ENCODE results near the gene AARS2. TPM values are rescaled to one million over a fixed set of nuclear protein-coding genes. Genes with fewer than 3 reads are reported as not detected.

AARS2 gene
- total RNA-seq (10 to 100 TPM in 5 of 9 donors, 1 to 10 TPM in 4; 7.4 to 15.9 (median 11.1) TPM), polyA plus RNA-seq (10 to 100 TPM in 1 of 3 donors, 1 to 10 TPM in 2; 5.3 to 10.1 (median 6.2) TPM)
- long read RNA-seq, donor 1, partial matches to known transcripts, result 0 of 1 reads
- long read RNA-seq, donor 1, other reads (novel, unspliced or antisense), result 0 of 1 reads
- long read RNA-seq, donor 2, partial matches to known transcripts, result 0 of 2 reads
- long read RNA-seq, donor 2, other reads (novel, unspliced or antisense), result 0 of 2 reads
- long read RNA-seq, donor 3, partial matches to known transcripts, result 0 of 1 reads
- long read RNA-seq, donor 3, other reads (novel, unspliced or antisense), result 0 of 1 reads
- long read RNA-seq, donor 4, result 0 reads
- long read RNA-seq, donor 5, transcript AARS2-201 (22 exons, 3,854 nt), result major isoform, 35 of 45 reads
- long read RNA-seq, donor 5, partial matches to known transcripts, result 5 of 45 reads
- long read RNA-seq, donor 5, other reads (novel, unspliced or antisense), result 5 of 45 reads
- long read RNA-seq, donor 6, partial matches to known transcripts, result 0 of 3 reads
- long read RNA-seq, donor 6, other reads (novel, unspliced or antisense), result 2 of 3 reads
- long read RNA-seq, donor 7, result 0 reads
- long read RNA-seq, donor 8, partial matches to known transcripts, result 0 of 4 reads
- long read RNA-seq, donor 8, other reads (novel, unspliced or antisense), result 0 of 4 reads
- long read RNA-seq, donor 9, partial matches to known transcripts, result 0 of 1 reads
- long read RNA-seq, donor 9, other reads (novel, unspliced or antisense), result 0 of 1 reads
- long read RNA-seq, donor 10, result 0 reads

DNA sequence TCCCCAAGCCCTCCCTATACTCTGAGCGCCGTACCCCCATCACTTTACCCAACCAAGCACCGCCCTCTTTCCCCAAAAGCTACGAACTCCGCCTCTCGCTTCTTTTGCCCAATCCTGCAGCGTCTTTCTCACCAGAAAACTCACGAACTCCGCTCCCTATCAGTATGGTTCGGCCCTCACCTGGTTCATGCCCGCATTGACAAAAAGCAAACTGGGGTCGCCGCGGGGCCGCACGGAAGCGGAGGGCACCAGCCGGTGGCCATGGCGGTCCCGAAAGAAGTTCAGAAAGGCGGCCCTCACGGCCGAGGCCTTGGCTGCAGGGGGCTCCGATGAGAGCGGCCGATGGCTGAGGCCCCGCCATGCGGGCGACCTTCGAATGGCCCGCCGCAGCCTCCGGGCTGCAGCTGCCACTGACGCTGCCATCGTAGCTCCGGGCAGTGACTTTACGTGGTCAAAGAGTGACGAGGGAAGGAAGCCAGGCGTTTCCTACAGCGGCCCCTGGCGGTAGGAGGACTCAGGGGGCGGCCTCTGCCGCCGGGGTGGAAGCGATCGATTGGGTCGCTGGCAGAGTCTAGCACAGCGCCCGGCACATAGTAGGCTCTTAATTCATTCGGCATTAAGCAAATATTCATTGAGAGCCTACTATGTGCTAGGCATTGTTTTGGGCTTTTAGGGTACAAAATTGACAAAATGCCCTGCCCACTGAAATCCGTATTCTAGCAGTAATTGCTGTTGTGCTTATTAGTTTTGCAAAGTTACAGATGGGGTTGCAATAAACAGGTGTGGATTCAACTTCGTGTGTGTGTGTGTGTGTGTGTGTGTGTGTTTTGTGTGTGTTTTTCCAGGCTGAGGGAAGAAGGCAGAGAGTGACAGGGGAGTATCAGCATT is at the start of gene AARS2:
Gene AARS2, minus strand, starts transcription at position 447 of the 888 bp plus-strand sequence. Its CDS starts 24 bp downstream, at position 423.
- H3K27me3 ChIP-seq, result no peaks in the 10 kb centered on the region
- DNase-seq, result peak; percentile 87 to 94 (median 91)
- 2 to 5% (median 3%) methylated on average over 36 to 52 of the region's 52 CpGs for WGBS, 4 donors
- H3K27ac ChIP-seq, result peak within 1 kb of the TSS in 3 of 5 donors; percentile 54 to 77 (median 59)
- peaks cover 8 to 11% of the 10 kb centered on the region in 2 donors for H3K4me1 ChIP-seq (replicated peaks in 1 of 2)
- no peaks in the 10 kb centered on the region for H3K9me3 ChIP-seq (replicated peaks in 1 of 3)
- peak; percentile 50 to 80 for TF ChIP-seq POLR2A (IDR thresholded peaks at IDR 0.05)
- TF ChIP-seq, protein P1, sequence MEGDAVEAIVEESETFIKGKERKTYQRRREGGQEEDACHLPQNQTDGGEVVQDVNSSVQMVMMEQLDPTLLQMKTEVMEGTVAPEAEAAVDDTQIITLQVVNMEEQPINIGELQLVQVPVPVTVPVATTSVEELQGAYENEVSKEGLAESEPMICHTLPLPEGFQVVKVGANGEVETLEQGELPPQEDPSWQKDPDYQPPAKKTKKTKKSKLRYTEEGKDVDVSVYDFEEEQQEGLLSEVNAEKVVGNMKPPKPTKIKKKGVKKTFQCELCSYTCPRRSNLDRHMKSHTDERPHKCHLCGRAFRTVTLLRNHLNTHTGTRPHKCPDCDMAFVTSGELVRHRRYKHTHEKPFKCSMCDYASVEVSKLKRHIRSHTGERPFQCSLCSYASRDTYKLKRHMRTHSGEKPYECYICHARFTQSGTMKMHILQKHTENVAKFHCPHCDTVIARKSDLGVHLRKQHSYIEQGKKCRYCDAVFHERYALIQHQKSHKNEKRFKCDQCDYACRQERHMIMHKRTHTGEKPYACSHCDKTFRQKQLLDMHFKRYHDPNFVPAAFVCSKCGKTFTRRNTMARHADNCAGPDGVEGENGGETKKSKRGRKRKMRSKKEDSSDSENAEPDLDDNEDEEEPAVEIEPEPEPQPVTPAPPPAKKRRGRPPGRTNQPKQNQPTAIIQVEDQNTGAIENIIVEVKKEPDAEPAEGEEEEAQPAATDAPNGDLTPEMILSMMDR (IDR thresholded peaks at IDR 0.05), result peak; percentile 87 to 99 (median 93)
- peaks cover 0 to 32% of the 10 kb centered on the region in 2 donors for H3K36me3 ChIP-seq (replicated peaks in 1 of 2)
- peak within 1 kb of the TSS in 3 of 4 donors; percentile 68 to 99 (median 84) for H3K4me3 ChIP-seq
- intact Hi-C loops (cut with DNase I), result no loop called here

- intact Hi-C loops (cut with DNase I), result no loop called here
- H3K4me1 ChIP-seq (replicated peaks in 1 of 2), result no peaks in the 10 kb centered on the region
- DNase-seq, result no peak
- no peak for TF ChIP-seq POLR2A (IDR thresholded peaks at IDR 0.05)
- TF ChIP-seq, protein P1 (IDR thresholded peaks at IDR 0.05), result no peak
- no peak overlapping the region for H3K27ac ChIP-seq
- 67 to 77% (median 72%) methylated on average over 6 of the region's 6 CpGs for WGBS, 4 donors
- no peaks in the 10 kb centered on the region for H3K9me3 ChIP-seq (replicated peaks in 1 of 3)
- no peaks in the 10 kb centered on the region for H3K36me3 ChIP-seq (replicated peaks in 1 of 2)
- no peaks in the 10 kb centered on the region for H3K27me3 ChIP-seq
- H3K4me3 ChIP-seq, result no peak overlapping the region
These were observed 48.8 kb upstream of the AARS2 start for GRCh38 chr6:44361947-44362346.

DNA sequence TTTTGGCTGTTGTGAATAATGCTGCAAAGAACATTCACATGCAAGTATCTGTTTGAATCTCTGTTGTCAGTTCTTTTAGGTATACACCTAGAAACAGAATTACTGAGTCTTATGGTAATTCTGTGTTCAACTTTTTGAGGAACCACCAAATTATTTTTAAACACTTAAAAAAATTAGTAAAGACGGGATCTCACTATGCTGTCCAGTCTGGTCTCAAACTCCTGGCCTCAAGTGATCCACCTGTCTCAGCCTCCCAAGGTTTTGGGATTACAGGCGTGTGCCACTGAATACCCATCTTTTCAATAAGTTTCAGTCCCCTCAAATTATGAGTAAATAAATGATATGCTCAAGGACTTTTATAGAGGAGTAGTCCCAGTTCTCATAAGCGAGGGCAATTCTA is 46.8 kb upstream of the AARS2 start:
- Histone ChIP-seq H3K9me3 (replicated peaks in 1 of 3) (no peaks in the 10 kb centered on the region), H3K4me3 (no peak overlapping the region), H3K27me3 (no peaks in the 10 kb centered on the region), H3K36me3 (replicated peaks in 1 of 2) (no peaks in the 10 kb centered on the region), H3K27ac (no peak overlapping the region), H3K4me1 (replicated peaks in 1 of 2) (no peaks in the 10 kb centered on the region)
- DNase-seq, result no peak
- intact Hi-C loops (cut with DNase I), result no loop called here
- TF ChIP-seq, protein P1 (IDR thresholded peaks at IDR 0.05), result no peak
- TF ChIP-seq POLR2A (IDR thresholded peaks at IDR 0.05), result no peak
- WGBS, 4 donors, result 65 to 79% (median 68%) methylated on average over 3 of the region's 3 CpGs

Measured in adrenal gland (tissue), 19 donors.